CD4-positive, CD25-positive, alpha-beta regulatory T cell (primary cell): Measurements from ENCODE around the gene PIEZO1. TPM values are rescaled to one million over a fixed set of nuclear protein-coding genes. Genes with fewer than 3 reads are reported as not detected.

Source experiments
- ATAC-seq, 2 donors: fragments of 150-1000 bp; cut with Tn5 transposase; one replicate each; pipeline ENCODE4 v1.10.0; 2021; ENCODE audit warnings: low read depth in 2 of 2, moderate number of reproducible peaks in 2 of 2, moderate library complexity in 1 of 2
- DNase-seq, 3 donors: peaks; one replicate each; pipeline versions ENCODE4 v3.0.0 to v3.0.0-alpha.2; 2012 to 2022; ENCODE audit warnings: mixed read lengths in 1 of 3
- H3K27ac ChIP-seq: one replicate; pipeline ENCODE4 v1.7.0; 2013; ENCODE audit warnings: mild to moderate bottlenecking, low read length; ENCODE audit not compliant: insufficient read depth, poor library complexity, severe bottlenecking
- H3K27me3 ChIP-seq: one replicate; pipeline ENCODE4 v1.7.0; 2013; ENCODE audit warnings: low read length; ENCODE audit not compliant: control insufficient read depth, insufficient read depth
- H3K36me3 ChIP-seq: one replicate; pipeline ENCODE4 v1.7.0; 2013; ENCODE audit warnings: mild to moderate bottlenecking, low read length, moderate library complexity; ENCODE audit not compliant: control insufficient read depth, insufficient read depth
- H3K4me1 ChIP-seq: 2 replicates; pipeline ENCODE4 v1.7.0; 2013; ENCODE audit warnings: mild to moderate bottlenecking, low read length; ENCODE audit not compliant: insufficient read depth, control insufficient read depth, poor library complexity, severe bottlenecking
- H3K4me3 ChIP-seq: one replicate; pipeline ENCODE4 v1.7.0; 2013; ENCODE audit warnings: low read depth, mild to moderate bottlenecking, low read length, moderate library complexity
- H3K9me3 ChIP-seq, 2 experiments: 1 replicate in 1 of 2; 2 replicates in 1 of 2; pipeline ENCODE4 v1.7.0; 2013; ENCODE audit warnings: low read length in 2 of 2, mild to moderate bottlenecking in 1 of 2, moderate library complexity in 1 of 2; ENCODE audit not compliant: control insufficient read depth in 2 of 2
- H3K27ac Mint-ChIP-seq, 3 donors: one replicate each; pipeline ENCODE4 v1.8.0; 2020 to 2022; ENCODE audit warnings: mild to moderate bottlenecking in 3 of 3, mixed read lengths in 3 of 3, moderate library complexity in 2 of 3
- H3K27me3 Mint-ChIP-seq: one replicate; pipeline ENCODE4 v1.8.0; 2022; ENCODE audit warnings: mild to moderate bottlenecking, mixed read lengths
- H3K36me3 Mint-ChIP-seq: one replicate; pipeline ENCODE4 v1.8.0; 2020; ENCODE audit warnings: mixed read lengths
- H3K4me1 Mint-ChIP-seq, 4 donors: one replicate each; pipeline ENCODE4 v1.8.0; 2020 to 2022; ENCODE audit warnings: mixed read lengths in 4 of 4, mild to moderate bottlenecking in 1 of 4
- H3K4me3 Mint-ChIP-seq, 4 donors: one replicate each; pipeline ENCODE4 v1.8.0; 2020 to 2022; ENCODE audit warnings: mild to moderate bottlenecking in 4 of 4, mixed read lengths in 4 of 4, moderate library complexity in 3 of 4
- H3K9me3 Mint-ChIP-seq, 7 donors: one replicate each; pipeline ENCODE4 v1.8.0; 2020 to 2022; ENCODE audit warnings: mixed read lengths in 7 of 7, mild to moderate bottlenecking in 3 of 7, moderate library complexity in 2 of 7
- polyA plus RNA-seq, 4 donors: library from polyadenylated mRNA; unstranded; fragments of 300-500 nt; fragmentation: Illumina TruSeq; gene quantifications; one replicate each; pipeline ENCODE4 v1.2.3, GENCODE V29; 2021
- total RNA-seq: library from RNA; stranded (reverse); gene quantifications from one replicate; pipeline ENCODE4 v1.2.3, GENCODE V29; 2022

PIEZO1 gene
- total and polyA plus RNA-seq, 5 donors from 2014 or later: 18.1 to 337 (median 20.2) TPM

DNA sequence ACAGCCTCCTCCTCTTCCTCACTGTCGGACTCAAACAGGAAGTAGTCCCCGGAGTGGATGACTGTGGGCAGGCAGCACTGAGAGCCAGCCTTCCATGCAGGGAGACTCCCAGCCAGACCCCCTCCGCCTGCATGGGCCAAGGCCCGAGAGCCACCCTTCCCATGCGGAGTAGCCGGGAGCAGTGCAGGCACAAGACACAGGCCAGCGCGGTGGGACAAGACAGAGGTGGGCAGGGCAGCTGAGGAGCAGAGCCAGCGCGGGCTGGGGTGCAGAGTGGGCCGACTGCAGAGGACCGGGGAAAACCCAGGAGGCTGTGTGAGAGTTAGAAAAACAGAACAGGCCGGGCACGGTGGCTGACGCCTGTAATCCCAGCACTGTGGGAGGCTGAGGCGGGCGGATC lies 61.1 kb downstream of the PIEZO1 start:
- H3K36me3 Mint-ChIP-seq: peaks cover 6% of the 10 kb centered on the region
- DNase-seq (no peak), ATAC-seq (no peak)
- Histone ChIP-seq H3K27ac (no peak overlapping the region), H3K27me3 (no peaks in the 10 kb centered on the region), H3K9me3 (no peaks in the 10 kb centered on the region), H3K4me3 (no peak overlapping the region), H3K4me1 (no peaks in the 10 kb centered on the region), H3K36me3 (peaks cover 80% of the 10 kb centered on the region)
- H3K4me3 Mint-ChIP-seq: no peak overlapping the region
- H3K27ac Mint-ChIP-seq: no peak overlapping the region
- H3K4me1 Mint-ChIP-seq: no peaks in the 10 kb centered on the region
- H3K9me3 Mint-ChIP-seq: peaks cover 0 to 1% (median 0%) of the 10 kb centered on the region in 7 donors
- H3K27me3 Mint-ChIP-seq: no peaks in the 10 kb centered on the region

DNA sequence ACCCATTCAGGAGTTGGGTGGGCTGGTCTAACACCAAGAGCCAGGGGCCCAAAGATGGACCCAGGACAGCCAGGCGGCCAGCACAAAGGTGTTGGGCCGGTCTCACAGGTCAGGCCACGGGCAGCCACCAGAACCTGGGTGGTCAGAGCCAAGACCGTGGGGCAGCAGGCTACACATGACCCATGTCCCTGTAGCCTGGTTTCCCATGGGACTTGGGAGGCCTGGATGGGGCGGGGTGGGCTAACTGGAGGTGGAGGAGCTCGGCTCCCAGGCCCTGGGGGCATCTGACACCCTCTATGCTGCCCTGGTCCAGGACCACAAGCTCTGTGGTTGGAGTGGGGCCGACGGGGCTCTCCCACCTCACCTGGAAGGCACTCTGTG lies 61.5 kb downstream of the PIEZO1 start:
- no peak overlapping the region for H3K27ac ChIP-seq
- no peaks in the 10 kb centered on the region for H3K4me1 ChIP-seq
- H3K27ac Mint-ChIP-seq: no peak overlapping the region
- no peaks in the 10 kb centered on the region for H3K27me3 ChIP-seq
- H3K36me3 Mint-ChIP-seq: peaks cover 6% of the 10 kb centered on the region
- no peak overlapping the region for H3K4me3 ChIP-seq
- H3K9me3 Mint-ChIP-seq: peaks cover 0 to 1% (median 0%) of the 10 kb centered on the region in 7 donors
- H3K4me3 Mint-ChIP-seq: no peak overlapping the region
- DNase-seq: no peak
- H3K27me3 Mint-ChIP-seq: no peaks in the 10 kb centered on the region
- H3K36me3 ChIP-seq: peaks cover 82% of the 10 kb centered on the region
- no peaks in the 10 kb centered on the region for H3K9me3 ChIP-seq
- no peaks in the 10 kb centered on the region for H3K4me1 Mint-ChIP-seq
- ATAC-seq: no peak

DNA sequence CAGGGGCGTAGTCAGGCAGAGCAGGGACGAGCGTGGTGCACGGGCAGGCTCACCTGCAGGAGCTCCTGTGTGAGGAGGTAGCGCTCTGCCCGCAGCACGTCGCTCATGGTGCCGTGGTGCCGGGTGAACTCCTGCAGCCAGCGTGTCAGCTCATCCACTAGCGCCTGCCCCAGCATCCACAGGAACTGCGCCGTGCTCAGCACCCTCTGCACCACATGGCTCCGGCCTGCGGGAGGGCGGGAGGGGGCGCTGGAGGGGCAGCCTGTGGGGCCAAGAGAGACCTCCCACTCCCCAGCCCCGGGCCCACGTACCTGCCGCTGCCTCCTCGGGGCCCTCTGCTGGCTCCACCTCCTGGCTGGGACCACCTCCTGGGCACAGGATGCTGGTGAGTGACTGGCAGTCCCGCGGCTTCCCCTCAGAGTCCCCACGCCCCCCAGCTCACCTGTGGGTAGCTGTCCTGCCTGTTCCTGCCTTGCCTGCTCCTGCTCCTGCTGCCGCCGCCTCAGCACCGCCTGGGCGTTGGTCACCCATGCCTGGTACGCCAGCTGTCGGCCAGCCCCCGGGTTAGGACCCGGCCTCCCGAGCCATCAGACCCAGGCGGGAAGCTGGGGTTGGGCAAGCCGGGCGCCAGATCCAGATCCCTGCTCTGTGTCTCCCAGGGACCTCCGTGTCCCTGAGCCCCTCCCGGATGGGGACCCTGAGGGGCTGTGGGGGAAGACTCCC lies 62.1 kb downstream of the PIEZO1 start:
- H3K27me3 ChIP-seq: no peaks in the 10 kb centered on the region
- Mint-ChIP-seq H3K36me3 (peaks cover 6% of the 10 kb centered on the region), H3K4me1 (no peaks in the 10 kb centered on the region), H3K4me3 (no peak overlapping the region), H3K9me3 (peaks cover 0 to 1% (median 0%) of the 10 kb centered on the region in 7 donors), H3K27ac (no peak overlapping the region), H3K27me3 (no peaks in the 10 kb centered on the region)
- no peak overlapping the region for H3K4me3 ChIP-seq
- peaks cover 86% of the 10 kb centered on the region for H3K36me3 ChIP-seq
- DNase-seq: no peak
- H3K9me3 ChIP-seq: no peaks in the 10 kb centered on the region
- H3K4me1 ChIP-seq: no peaks in the 10 kb centered on the region
- ATAC-seq: no peak
- no peak overlapping the region for H3K27ac ChIP-seq

DNA sequence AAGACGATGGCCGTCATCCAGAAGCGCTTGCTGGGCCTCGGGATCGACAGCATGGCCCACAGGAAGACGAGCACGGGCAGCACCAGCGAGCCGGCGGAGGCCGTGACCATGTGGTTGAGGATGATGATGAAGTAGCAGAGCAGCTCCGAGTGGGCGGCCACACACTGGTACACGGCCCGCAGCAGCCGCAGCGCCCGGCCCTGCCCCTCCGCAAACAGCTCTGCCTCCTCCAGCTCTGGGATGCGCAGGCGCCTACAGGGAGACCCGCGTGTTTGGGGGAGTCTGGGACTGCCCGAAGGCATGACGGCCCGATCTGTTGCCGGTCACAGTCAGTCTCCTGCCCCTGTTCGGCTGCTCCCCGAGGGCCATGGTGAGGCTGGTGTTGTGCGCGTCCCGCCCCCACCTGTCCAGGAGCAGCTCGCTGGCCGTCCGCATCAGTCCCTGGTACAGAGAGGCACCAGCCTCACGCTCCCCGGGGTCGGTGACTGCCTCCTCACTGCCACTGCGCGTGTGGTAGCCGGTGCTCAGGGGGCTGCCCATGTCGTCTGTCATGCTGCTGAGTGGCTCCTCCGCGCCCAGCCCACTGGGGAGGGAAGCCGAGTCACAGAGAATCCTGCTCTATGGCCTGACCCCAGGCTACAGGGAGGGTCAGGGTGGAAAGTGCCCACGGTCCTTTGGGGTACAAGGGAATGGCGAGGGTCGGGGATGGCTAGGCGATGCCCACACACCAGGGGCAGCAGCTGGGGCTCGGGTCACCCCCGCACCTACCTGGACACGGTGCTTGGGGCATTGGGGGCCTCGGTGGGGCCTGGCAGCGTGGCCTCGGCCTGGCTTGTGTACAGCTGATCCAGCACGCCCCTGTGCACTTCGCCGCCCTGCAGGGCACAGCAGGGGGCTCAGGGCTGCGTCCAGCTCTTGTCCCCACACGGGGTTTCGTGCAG lies 62.9 kb downstream of the PIEZO1 start:
- ATAC-seq (no peak), DNase-seq (no peak)
- Histone ChIP-seq H3K27me3 (no peaks in the 10 kb centered on the region), H3K36me3 (peaks cover 86% of the 10 kb centered on the region), H3K4me1 (no peaks in the 10 kb centered on the region), H3K27ac (no peak overlapping the region), H3K9me3 (no peaks in the 10 kb centered on the region), H3K4me3 (no peak overlapping the region)
- Mint-ChIP-seq H3K4me1 (no peaks in the 10 kb centered on the region), H3K4me3 (no peak overlapping the region), H3K27ac (no peak overlapping the region), H3K36me3 (peaks cover 9% of the 10 kb centered on the region), H3K27me3 (no peaks in the 10 kb centered on the region), H3K9me3 (peaks cover 0 to 1% (median 0%) of the 10 kb centered on the region in 7 donors)

DNA sequence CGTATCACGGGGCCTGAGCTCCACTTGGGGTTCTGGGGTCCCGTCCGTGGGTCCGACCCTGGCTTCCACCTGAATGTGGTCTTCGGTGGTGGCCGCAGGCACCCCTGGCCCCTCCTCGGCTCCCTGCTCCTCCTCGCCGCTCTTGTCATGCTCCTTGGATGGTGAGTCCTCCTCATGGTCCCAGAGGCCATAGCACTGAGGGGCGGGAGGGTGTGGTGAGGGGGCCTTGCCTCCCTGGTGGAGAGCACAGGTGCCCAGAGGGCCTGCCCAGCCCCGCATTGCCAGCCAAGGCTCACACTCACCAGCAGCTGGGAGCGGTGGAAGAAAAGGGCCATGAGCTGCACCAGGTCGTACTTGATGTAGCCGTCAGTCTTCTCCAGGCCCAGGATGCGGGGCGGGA lies 63.8 kb downstream of the PIEZO1 start:
- Histone ChIP-seq H3K4me1 (no peaks in the 10 kb centered on the region), H3K27me3 (no peaks in the 10 kb centered on the region), H3K9me3 (no peaks in the 10 kb centered on the region), H3K27ac (no peak overlapping the region), H3K4me3 (no peak overlapping the region), H3K36me3 (peaks cover 87% of the 10 kb centered on the region)
- ATAC-seq: no peak
- Mint-ChIP-seq H3K9me3 (peaks cover 0 to 1% (median 0%) of the 10 kb centered on the region in 7 donors), H3K4me1 (no peaks in the 10 kb centered on the region), H3K27me3 (no peaks in the 10 kb centered on the region), H3K36me3 (peaks cover 11% of the 10 kb centered on the region), H3K4me3 (no peak overlapping the region), H3K27ac (no peak overlapping the region)
- no peak for DNase-seq

DNA sequence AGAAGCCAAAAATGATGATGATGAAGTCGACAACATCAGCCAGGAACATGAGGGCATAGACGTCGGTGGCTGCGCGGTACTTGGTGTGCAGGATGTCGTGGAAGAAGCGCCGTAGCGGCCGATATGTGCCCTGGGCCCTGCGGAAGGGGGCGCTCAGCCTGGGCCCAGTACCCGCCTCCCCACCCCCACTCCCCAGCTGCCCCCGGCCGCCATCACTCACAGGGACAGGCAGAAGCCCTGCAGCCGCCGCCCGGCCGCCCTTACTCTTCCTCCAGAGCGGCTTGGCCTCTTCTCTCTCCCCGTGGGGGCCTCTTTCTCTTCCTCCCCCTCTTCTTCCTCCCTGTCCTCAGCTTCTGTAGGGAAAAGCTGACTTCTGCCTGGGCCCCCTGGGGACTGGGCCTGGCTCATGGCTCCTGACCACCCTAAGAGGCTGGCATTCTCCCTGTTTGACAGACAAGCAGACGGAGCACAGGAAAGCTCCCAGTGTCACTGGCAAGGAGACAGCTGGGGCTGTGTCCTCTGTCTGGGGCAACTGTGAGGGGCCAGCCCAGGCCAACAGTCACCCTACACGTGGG lies 64.5 kb downstream of the PIEZO1 start:
- H3K9me3 Mint-ChIP-seq: peaks cover 0 to 1% (median 0%) of the 10 kb centered on the region in 7 donors
- peak overlapping the region in 1 of 3 donors; percentile 32 for H3K27ac Mint-ChIP-seq
- H3K4me3 Mint-ChIP-seq: peak overlapping the region in 1 of 4 donors; percentile 11
- H3K27me3 Mint-ChIP-seq: no peaks in the 10 kb centered on the region
- no peak overlapping the region for H3K27ac ChIP-seq
- peaks cover 11% of the 10 kb centered on the region for H3K36me3 Mint-ChIP-seq
- H3K4me3 ChIP-seq: no peak overlapping the region
- ATAC-seq (no peak), DNase-seq (no peak)
- no peaks in the 10 kb centered on the region for H3K4me1 ChIP-seq
- H3K4me1 Mint-ChIP-seq: no peaks in the 10 kb centered on the region
- H3K27me3 ChIP-seq: no peaks in the 10 kb centered on the region
- peaks cover 87% of the 10 kb centered on the region for H3K36me3 ChIP-seq
- H3K9me3 ChIP-seq: no peaks in the 10 kb centered on the region

DNA sequence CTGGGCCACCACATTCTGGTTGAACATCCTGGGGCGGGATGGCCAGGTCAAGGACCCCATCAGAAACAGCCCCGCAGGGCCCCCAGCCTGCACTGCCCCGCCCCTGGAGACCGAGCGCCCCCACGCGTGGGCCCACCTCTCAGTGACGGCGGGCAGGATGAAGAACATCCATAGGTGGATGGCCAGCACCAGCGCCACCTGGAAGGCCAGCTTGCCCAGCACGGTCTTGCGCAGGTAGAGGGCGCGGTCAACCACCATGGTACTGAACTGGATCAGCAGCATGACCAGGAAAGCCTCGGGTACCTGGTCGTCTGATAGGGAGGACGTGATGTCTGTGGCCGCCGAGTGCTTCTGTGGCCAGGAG lies 65.1 kb downstream of the PIEZO1 start:
- no peaks in the 10 kb centered on the region for H3K4me1 Mint-ChIP-seq
- no peaks in the 10 kb centered on the region for H3K27me3 Mint-ChIP-seq
- Histone ChIP-seq H3K27ac (no peak overlapping the region), H3K4me1 (no peaks in the 10 kb centered on the region), H3K36me3 (peaks cover 86% of the 10 kb centered on the region), H3K9me3 (no peaks in the 10 kb centered on the region), H3K27me3 (no peaks in the 10 kb centered on the region), H3K4me3 (no peak overlapping the region)
- H3K4me3 Mint-ChIP-seq: no peak overlapping the region
- DNase-seq (no peak), ATAC-seq (no peak)
- peaks cover 11% of the 10 kb centered on the region for H3K36me3 Mint-ChIP-seq
- H3K9me3 Mint-ChIP-seq: peaks cover 0 to 1% (median 0%) of the 10 kb centered on the region in 7 donors
- H3K27ac Mint-ChIP-seq: no peak overlapping the region
